Measurements from ENCODE around the gene C11orf68.

C11orf68 gene

DNA sequence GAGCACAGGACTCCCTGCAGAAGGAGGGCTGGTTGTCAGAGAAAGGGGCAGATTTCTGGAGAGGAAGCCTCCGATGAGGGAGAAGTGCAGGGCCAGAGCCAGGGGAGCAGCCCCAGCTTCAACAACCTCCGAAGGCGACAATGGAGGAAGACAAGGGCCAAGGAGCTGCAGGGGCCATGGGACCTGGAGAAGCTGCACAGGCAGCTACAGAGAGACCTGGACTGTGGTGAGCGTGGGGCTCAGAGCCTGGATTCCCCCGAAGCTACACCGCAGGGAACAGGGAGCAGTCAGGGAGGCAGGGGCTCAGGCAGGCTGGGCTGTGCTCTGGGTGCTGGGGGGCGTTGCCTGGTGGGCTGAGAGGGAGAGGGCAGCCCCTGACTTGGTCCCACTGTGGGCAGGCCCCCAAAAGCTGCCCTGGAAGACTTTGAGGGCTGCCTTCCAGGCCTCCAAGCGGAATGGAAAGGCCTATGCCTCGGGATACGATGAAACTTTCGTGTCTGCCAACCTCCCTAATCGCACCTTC is 28.8 kb upstream of the C11orf68 start:
- no peak for TF ChIP-seq ZFX (IDR thresholded peaks at IDR 0.05; ENCODE audit: borderline replicate concordance)
- TF ChIP-seq, protein P1, sequence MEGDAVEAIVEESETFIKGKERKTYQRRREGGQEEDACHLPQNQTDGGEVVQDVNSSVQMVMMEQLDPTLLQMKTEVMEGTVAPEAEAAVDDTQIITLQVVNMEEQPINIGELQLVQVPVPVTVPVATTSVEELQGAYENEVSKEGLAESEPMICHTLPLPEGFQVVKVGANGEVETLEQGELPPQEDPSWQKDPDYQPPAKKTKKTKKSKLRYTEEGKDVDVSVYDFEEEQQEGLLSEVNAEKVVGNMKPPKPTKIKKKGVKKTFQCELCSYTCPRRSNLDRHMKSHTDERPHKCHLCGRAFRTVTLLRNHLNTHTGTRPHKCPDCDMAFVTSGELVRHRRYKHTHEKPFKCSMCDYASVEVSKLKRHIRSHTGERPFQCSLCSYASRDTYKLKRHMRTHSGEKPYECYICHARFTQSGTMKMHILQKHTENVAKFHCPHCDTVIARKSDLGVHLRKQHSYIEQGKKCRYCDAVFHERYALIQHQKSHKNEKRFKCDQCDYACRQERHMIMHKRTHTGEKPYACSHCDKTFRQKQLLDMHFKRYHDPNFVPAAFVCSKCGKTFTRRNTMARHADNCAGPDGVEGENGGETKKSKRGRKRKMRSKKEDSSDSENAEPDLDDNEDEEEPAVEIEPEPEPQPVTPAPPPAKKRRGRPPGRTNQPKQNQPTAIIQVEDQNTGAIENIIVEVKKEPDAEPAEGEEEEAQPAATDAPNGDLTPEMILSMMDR (IDR thresholded peaks at IDR 0.05), result no peak
- H3K27ac ChIP-seq, result no peak overlapping the region

DNA sequence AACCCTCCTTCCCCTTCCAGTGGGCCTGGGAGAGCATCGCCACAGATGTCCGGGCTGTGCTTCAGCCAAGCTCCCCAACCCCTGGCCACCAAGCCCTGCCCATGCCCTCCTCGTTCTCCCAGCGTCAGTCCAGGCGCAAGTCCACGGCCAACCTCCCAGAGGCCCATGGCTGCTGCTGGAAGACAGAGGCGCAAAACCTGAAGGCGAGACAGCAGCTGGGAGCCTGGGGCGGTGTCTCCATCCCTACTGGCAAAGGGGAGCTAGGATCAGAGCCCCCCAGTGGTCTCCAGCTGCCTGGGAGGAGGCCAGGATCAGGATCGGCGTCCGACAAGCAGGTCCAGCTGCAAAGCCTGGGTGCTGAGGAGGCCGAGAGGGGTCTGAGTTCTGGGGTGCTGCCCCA is 28.3 kb upstream of the C11orf68 start:
- TF ChIP-seq, protein P1 (IDR thresholded peaks at IDR 0.05), result no peak
- TF ChIP-seq ZFX (IDR thresholded peaks at IDR 0.05; ENCODE audit: borderline replicate concordance), result no peak
- no peak overlapping the region for H3K27ac ChIP-seq

DNA sequence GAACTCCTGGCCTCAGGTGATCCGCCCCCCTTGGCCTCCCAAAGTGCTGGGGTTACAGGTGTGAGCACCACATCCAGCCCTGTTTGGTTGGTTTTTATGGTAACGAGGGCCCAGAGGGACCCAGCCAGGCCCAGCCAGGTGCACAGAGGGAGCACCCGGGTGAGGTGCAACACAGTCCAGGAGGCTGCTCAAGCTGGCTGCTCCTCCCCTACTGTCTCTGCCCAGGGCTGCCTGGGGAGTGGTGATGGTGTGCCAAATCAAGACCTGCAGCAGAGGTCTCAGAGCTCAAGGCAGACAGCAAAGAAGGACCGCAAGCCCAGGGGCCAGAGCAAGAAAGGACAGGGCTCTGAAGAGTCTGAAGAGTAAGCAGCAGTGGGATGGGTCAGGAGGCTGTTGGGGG is 27.8 kb upstream of the C11orf68 start:
- H3K27ac ChIP-seq, result no peak overlapping the region
- TF ChIP-seq, protein P1 (IDR thresholded peaks at IDR 0.05), result no peak
- TF ChIP-seq ZFX (IDR thresholded peaks at IDR 0.05; ENCODE audit: borderline replicate concordance), result no peak

DNA sequence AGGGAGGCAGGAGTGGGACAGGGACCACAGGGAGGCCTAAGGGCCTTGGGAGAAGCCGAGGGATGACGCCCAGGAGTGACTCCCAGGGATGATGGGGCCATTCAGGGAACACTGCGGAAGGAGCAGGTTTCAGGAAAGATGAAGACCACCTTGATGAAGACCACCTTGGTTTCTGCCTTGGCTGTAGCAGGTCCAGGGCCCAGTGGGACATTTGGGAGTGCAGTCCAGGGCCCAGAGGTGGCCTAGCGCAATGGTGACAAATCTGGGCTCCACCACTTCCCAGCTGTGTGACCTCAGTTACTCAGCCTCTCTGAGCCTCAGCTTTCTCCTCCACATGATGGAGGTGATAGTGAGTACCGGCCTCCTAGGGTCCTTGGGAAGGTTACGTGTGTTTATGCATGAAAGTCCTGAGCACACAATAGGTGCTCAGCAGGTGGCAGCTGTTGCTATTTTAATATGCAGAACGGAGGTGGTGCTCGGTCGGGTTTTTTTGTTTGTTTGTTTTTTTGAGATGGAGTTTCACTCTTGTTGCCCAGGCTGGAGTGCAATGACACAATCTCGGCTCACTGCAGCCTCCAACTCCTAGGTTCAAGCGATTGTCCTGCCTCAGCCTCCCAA is 27.2 kb upstream of the C11orf68 start:
- no peak for TF ChIP-seq ZFX (IDR thresholded peaks at IDR 0.05; ENCODE audit: borderline replicate concordance)
- TF ChIP-seq, protein P1 (IDR thresholded peaks at IDR 0.05), result no peak
- H3K27ac ChIP-seq, result no peak overlapping the region

DNA sequence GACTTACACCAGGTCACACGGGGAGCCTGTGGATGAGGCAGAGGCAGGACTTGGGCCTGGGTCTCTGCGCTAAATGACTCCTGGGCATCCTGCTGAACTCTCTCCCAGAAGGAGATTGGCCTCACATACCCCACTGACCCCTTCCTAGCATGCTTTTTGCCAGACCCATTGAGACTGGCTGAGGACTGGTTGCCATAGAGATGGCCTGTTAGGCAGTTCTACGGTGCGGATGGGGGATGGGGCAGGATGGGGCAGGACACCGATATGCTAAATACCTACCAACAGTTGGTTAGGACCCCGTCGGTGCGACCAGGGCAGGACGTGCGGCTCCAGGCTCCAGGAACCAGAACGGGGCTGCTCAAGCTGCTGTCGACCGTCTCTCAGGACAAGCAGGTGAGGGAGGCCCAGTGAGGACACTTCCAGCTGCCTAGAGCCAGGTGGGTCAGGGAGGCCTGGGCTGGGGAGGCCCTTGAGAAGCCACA is 26.6 kb upstream of the C11orf68 start, which contains the start of gene TSGA10IP:
Gene TSGA10IP, plus strand, starts transcription at position 51 of the 482 bp plus-strand sequence. Its CDS starts 196 bp downstream, at position 247.
- H3K27ac ChIP-seq, result no peak within 1 kb of the TSS
- TF ChIP-seq, protein P1 (IDR thresholded peaks at IDR 0.05), result no peak
- TF ChIP-seq ZFX (IDR thresholded peaks at IDR 0.05; ENCODE audit: borderline replicate concordance), result no peak

DNA sequence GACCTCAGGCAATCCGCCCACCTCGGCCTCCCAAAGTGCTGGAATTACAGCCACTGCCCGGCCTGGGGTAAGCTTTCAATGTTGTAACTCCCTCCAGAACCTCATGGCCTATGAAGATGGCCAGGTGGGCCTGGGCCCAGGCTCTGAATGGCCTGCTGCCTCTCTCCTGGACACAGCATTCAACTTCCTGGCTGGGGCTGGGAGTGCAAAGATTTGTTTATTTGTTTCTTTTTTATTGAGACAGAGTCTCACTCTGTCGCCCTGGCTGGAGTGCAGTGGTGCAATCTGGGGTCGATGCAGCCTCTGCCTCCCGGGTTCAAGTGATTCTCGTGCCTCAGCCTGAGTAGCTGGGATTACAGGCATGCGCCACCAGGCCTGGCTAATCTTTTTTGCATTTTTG is 25.9 kb upstream of the C11orf68 start:
- TF ChIP-seq, protein P1 (IDR thresholded peaks at IDR 0.05), result no peak
- TF ChIP-seq ZFX (IDR thresholded peaks at IDR 0.05; ENCODE audit: borderline replicate concordance), result no peak
- H3K27ac ChIP-seq, result no peak overlapping the region

DNA sequence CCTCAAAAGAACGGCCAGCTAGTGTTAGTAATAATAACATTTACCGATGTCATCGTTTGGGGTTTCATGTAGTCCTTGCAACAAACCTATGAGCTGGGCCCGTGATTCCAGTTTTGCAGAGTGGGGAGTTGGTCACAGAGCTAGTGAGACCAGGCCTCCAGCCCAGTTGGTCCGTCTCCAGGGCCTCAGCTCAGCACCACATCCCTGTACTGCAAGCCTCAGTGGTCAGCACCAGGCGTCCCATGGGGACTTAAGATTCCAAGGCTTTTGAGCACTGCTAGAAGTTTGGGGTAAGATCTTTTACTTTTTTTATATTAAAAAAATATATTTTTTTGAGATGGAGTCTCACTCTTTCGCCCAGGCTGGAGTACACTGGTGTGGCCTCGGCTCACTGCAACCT is 25.3 kb upstream of the C11orf68 start:
- no peak overlapping the region for H3K27ac ChIP-seq
- no peak for TF ChIP-seq ZFX (IDR thresholded peaks at IDR 0.05; ENCODE audit: borderline replicate concordance)
- TF ChIP-seq, protein P1 (IDR thresholded peaks at IDR 0.05), result no peak

Measured in 22Rv1 (cell line).